GM10266 (cell line): Measurements from ENCODE around the gene APOL1.
A peak's percentile ranks its signal among the peaks of the same experiment; 100 is the strongest.

Source experiments
- DNase-seq: peaks from one replicate; pipeline ENCODE4 v3.0.0; 2012; ENCODE audit errors: extremely low spot score
- TF ChIP-seq, protein P1 (sequence below): IDR thresholded peaks from 2 replicates; pipeline ENCODE4 v1.5.1; 2012; ENCODE audit warnings: mild to moderate bottlenecking, low read depth; ENCODE audit not compliant: control insufficient read depth, insufficient read depth; ENCODE audit errors: missing control alignments

The APOL1 gene

DNA sequence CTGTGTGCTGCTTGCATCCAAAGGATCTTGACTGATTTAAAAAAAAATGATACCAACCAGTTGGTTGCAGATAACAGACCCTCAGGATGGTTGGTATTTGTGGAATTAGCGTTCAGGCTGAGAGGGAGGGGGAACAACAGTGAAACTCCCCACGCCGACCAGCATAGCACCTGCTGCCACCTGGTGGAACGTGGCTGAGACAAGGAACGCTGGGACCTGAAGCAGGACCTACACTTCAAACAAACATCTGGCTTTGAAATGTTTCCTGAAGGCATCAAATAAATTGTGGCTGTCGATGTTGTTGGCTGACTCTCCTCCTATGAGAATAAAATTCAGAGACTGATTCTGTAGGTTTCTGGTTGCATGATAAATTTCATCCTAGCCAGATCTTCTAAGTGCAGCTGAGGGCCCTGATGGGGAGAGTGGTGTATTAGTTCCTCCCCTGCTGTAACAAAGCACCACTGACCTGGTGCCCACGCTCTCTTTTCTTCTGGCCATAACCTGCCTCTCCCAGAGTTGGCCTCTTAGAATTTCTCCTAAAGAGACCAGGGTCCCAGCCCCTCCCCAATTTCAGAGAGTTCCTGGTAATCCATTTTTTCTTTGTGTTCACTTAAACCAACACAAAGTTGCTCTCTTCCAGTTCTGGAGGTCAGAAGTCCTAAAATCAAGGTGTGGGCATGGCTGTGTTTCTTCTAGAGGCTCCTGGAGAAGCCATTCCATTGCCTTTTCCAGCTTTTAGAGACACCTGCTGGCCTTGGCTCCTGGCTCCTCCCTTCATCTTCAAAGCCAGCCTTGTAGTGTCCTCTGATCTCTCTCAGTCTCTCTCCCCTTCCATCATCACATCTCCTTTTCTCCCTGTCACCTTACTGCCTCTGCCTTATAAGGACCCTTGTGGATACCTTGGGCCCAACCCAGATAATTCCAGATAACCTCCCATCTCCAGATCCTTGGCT, 30.9 kb upstream of the APOL1 start:
- TF ChIP-seq, protein P1, sequence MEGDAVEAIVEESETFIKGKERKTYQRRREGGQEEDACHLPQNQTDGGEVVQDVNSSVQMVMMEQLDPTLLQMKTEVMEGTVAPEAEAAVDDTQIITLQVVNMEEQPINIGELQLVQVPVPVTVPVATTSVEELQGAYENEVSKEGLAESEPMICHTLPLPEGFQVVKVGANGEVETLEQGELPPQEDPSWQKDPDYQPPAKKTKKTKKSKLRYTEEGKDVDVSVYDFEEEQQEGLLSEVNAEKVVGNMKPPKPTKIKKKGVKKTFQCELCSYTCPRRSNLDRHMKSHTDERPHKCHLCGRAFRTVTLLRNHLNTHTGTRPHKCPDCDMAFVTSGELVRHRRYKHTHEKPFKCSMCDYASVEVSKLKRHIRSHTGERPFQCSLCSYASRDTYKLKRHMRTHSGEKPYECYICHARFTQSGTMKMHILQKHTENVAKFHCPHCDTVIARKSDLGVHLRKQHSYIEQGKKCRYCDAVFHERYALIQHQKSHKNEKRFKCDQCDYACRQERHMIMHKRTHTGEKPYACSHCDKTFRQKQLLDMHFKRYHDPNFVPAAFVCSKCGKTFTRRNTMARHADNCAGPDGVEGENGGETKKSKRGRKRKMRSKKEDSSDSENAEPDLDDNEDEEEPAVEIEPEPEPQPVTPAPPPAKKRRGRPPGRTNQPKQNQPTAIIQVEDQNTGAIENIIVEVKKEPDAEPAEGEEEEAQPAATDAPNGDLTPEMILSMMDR = peak; percentile 80
- DNase-seq = peak; percentile 39

DNA sequence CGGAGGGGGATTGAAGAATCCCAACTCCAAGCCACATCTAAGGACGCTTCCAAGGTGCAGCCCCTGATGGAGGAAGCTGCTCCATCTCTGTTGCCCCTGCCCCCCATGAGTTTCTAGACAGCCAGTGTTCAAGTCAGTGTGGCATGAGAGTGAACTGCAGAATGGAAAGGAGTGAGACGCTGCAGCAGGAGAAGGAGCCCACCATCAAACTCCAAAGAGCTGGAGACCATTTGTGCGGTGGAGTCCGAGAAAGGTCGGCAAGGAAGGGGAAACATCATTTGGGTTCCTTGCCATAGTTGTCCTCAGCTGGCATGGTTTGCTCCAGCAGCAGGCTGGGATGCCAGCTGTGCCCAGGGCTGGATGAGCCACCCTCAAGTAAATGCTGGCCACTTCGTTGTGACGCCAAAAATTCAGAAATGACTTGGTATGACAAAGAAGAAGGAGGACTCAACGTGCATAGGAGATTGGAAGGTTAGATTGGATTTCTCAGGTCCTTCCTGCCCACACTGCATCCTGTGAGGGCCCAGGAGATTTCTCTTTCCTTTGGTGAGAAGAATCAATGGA, 30.0 kb upstream of the APOL1 start:
- DNase-seq = no peak
- TF ChIP-seq, protein P1 = no peak

DNA sequence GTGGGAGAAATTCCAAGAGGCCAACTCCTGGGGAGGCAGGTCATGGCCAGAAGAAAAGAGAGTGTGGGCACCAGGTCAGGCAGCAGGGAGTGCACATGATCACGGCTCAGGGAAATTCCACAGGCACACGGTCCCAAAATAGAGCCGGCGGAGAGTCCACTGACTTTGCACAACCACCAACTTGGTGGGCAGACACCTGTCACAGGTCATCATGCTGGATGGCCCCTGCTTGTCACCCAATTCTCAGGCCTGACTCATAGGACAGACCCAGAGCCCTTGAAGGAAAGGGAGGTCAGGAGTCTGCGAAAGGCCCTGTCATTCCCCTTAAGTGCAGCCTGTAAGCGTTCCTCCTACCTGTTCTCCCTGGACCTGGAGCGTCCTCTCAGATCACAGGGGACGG, 29.4 kb upstream of the APOL1 start:
- no peak for DNase-seq
- TF ChIP-seq, protein P1 = no peak

DNA sequence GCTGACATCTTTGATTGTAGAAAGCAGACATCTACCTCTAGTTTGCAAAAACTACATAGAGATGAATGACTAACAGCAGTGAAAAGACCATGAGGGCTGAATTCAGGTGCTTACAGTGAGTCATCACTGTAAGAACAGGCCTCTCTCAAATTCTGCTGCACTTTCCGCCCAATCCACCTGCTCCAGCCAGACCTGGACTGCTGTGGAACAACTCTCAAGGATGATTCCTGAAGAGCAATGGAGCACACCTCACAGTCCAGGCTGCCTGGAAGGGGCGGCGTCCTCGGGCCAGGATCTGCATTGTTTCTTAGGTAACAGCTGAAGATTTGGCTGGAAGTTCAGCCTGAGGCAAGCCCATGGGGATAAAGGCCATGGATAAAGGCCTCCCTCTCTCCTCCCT, 28.7 kb upstream of the APOL1 start:
- no peak for DNase-seq
- TF ChIP-seq, protein P1 = no peak

DNA sequence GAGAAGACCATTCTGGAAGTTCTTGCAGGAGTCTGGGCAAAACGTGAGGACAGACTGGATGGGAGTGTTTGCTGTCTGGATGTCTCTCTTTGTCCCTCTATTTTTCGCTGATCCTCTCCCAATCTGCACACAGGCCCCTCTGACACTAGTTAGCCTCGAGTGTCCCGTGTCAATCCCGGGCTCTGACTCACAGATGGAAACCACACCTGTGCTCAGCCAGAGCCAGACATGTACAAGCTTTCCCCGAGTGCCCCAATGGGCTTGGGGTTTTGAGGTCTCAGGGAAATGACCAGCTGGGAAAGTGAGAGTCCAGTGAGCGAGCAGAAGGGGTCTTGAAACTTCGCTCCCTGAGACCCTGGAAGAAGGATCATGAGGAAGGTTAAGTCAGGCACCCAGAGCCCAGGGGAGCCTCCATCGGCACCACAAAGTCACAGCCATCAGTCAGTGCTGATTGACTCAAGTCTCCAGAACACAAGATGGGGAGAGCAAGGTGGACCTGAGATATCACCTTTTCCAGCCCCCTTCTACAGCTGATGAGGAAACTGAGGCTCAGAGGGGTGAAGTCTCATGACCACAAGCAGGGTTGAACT, 27.5 kb upstream of the APOL1 start:
- TF ChIP-seq, protein P1 = no peak
- DNase-seq = no peak

DNA sequence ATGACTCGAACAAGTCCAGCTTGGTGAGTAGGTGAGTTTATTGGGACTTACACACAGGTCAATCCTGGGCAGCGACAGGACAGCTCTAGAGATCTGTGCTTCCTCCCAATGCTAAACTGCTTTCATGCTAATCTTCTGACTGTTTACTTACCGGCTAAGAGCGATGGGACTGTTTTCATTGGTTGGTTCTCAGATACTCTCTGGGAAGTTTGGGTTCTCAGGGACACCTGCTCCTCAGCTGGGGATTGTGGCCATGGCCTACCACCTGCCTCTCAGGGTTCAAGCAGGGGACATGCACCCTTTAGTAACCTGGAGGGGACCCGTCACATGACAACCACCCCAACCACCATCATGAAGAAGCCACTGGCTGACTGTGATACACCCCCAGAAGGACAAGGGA, 26.7 kb upstream of the APOL1 start:
- TF ChIP-seq, protein P1 = no peak
- no peak for DNase-seq

DNA sequence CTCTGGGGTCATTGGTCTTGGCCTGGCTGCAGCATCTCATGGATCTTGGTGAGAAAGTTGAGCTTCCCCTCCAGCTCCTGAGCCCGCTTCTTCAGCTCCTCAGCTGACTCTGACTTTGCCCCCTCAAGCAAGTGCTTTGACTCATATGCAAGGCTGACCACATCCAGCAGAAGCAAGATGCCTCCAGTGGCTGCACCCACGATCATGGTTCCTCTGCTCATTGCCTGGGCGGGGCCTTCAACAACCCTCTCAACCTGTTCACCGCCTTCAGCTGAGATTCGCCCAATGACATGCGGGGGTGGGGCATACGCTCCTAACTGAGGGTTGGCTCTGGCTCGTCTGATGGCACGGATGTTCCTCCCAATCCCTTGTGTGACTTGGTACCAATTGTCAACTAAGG, 25.5 kb upstream of the APOL1 start:
- no peak for DNase-seq
- TF ChIP-seq, protein P1 = no peak
